Activated effector memory CD4-positive, alpha-beta T cell treated with Interleukin-2 at 50 U/mL for 16 hours (primary cell): ENCODE data around the gene MLEC.

Source experiments
- DNase-seq: peaks from one replicate; pipeline ENCODE4 v3.0.0-alpha.2; 2020

Gene MLEC

GRCh38 chr12:120749256-120749655 is 62.3 kb downstream of the MLEC start:
- no peak for DNase-seq

DNA sequence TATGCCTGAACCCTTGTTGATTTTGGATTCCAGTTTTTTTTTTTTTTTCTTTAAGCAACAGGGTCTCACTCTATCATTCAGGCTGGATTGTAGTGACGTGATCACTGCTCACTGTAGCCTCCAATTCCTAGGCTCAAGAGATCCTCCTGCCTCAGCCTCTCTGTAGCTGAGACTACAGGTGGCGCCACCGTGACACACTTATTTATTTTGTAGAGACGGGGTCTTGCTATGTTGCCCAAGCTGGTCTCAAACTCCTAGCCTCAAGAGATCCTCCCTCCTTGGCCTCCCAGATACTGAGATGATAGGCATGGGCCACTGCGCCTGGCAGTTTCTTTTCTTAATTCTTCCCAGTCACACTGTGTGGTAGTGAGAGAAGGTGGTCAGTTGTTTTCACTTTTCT is 63.9 kb downstream of the MLEC start:
- DNase-seq, result no peak

- DNase-seq, result no peak
Observed at GRCh38 chr12:120751389-120751788, 64.4 kb downstream of the MLEC start.
